ENCODE data around the gene TMEM33. TPM values are rescaled to one million over a fixed set of nuclear protein-coding genes. Genes with fewer than 3 reads are reported as not detected.

The TMEM33 gene
- total RNA-seq, 6 experiments from 2014 or later, result 48.7 to 74.4 (median 62.9) TPM

- H3K36me3 Mint-ChIP-seq (ENCODE audit: low read depth), result peaks cover 12% of the 10 kb centered on the region
- TF ChIP-seq CTCF (IDR thresholded peaks at IDR 0.05), result no peak
- no peak overlapping the region for H3K27ac Mint-ChIP-seq
- H3K4me1 Mint-ChIP-seq (ENCODE audit: low read depth), result peaks cover 38% of the 10 kb centered on the region
- DNase-seq, result no peak
- H3K9me3 Mint-ChIP-seq, result no peaks in the 10 kb centered on the region
- H3K27me3 Mint-ChIP-seq (ENCODE audit: insufficient read depth), result peaks cover 3% of the 10 kb centered on the region; the same call in 1 of the 2 replicates
- no peak overlapping the region for H3K4me3 Mint-ChIP-seq
Observed at GRCh38 chr4:41932988-41933387, 2.2 kb upstream of the TMEM33 start.

- Mint-ChIP-seq H3K4me3 (peak overlapping the region; percentile 97; the same call in 1 of the 2 replicates), H3K36me3 (ENCODE audit: low read depth) (peaks cover 16% of the 10 kb centered on the region), H3K27me3 (ENCODE audit: insufficient read depth) (peaks cover 3% of the 10 kb centered on the region; the same call in 1 of the 2 replicates), H3K27ac (no peak overlapping the region), H3K9me3 (no peaks in the 10 kb centered on the region), H3K4me1 (ENCODE audit: low read depth) (peaks cover 46% of the 10 kb centered on the region)
- DNase-seq, result no peak
- no peak for TF ChIP-seq CTCF (IDR thresholded peaks at IDR 0.05)
Observed at GRCh38 chr4:41933997-41934503, 1.2 kb upstream of the TMEM33 start.

DNA sequence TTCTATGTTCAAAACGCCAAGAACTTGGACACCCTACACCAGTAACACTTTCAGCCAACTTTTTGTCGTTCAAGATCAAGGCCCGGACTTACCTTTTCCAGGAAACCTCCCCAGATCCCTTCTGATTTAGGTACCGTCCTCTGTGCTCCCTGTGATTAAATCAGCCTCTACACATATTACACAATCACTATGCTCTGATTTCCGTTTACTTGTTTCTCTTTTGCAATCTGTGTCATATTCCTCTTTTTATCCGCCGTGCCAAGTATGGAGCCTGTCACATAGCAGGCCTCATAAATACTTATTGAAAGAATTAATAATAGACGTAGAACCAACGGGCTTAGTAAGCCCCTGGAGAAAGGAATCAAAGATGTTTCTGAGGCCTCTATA lies 722 bp upstream of the TMEM33 start:
- no peak for TF ChIP-seq CTCF (IDR thresholded peaks at IDR 0.05)
- Mint-ChIP-seq H3K4me3 (peak overlapping the region; percentile 97), H3K36me3 (ENCODE audit: low read depth) (peaks cover 18% of the 10 kb centered on the region), H3K27me3 (ENCODE audit: insufficient read depth) (peaks cover under 1% of the 10 kb centered on the region; the same call in 1 of the 2 replicates), H3K27ac (no peak overlapping the region), H3K9me3 (no peaks in the 10 kb centered on the region), H3K4me1 (ENCODE audit: low read depth) (peaks cover 46% of the 10 kb centered on the region)
- no peak for DNase-seq

DNA sequence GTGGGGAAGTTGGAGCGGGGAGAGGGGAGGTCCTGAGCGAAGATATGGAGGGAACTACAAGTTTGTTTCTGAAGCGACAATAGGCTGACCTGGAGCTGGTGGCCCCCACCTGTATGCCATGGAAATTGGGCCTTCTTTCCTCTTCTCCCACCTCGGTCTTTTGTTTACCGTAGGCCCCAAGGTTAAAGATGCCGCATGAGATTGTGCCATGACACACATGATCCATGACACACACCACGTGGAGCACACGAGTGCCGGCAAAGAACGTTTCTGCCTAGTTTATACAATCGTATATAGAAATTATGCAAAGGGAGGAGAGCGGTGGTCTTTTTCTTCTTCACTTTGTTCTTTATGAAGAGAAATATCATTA lies 408 bp downstream of the TMEM33 start:
- H3K36me3 Mint-ChIP-seq (ENCODE audit: low read depth), result peaks cover 22% of the 10 kb centered on the region
- TF ChIP-seq CTCF (IDR thresholded peaks at IDR 0.05), result no peak
- peaks cover 42% of the 10 kb centered on the region for H3K4me1 Mint-ChIP-seq (ENCODE audit: low read depth)
- H3K27me3 Mint-ChIP-seq (ENCODE audit: insufficient read depth), result no peaks in the 10 kb centered on the region; the same call in 1 of the 2 replicates
- no peaks in the 10 kb centered on the region for H3K9me3 Mint-ChIP-seq
- DNase-seq, result no peak
- H3K27ac Mint-ChIP-seq, result peak overlapping the region; percentile 89
- peak overlapping the region; percentile 97 for H3K4me3 Mint-ChIP-seq

DNA sequence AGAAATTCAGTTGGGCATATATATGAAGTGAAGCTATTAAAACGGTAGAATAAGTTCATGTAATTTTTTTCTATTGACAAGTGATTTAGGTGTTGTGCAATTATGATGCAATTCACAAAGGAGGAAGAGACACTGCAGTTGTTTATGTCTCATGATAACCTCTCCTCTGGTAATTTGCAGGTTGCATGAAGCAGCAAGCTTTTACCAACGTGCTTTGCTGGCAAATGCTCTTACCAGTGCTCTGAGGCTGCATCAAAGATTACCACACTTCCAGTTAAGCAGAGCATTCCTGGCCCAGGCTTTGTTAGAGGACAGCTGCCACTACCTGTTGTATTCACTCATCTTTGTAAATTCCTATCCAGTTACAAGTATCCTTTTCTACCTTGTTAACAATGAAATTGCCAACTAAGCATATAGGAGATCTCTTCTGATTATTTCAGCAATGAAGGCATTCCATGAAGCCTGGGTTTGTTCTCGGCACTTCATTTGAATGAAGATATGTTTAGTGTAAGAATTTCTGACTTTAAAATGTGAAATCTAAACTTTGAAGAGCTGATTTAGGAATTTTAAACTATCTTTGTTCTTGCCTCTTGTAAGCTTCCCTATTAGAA lies 3.9 kb downstream of the TMEM33 start:
- no peak for DNase-seq
- Mint-ChIP-seq H3K9me3 (no peaks in the 10 kb centered on the region), H3K27me3 (ENCODE audit: insufficient read depth) (no peaks in the 10 kb centered on the region), H3K27ac (no peak overlapping the region), H3K4me3 (no peak overlapping the region), H3K36me3 (ENCODE audit: low read depth) (peaks cover 22% of the 10 kb centered on the region), H3K4me1 (ENCODE audit: low read depth) (peaks cover 46% of the 10 kb centered on the region)
- TF ChIP-seq CTCF (IDR thresholded peaks at IDR 0.05), result no peak
